GM12892 (cell line): Measurements from ENCODE around the gene CERS6.

Source experiments
- POLR2A ChIP-seq: IDR thresholded peaks from 2 replicates; pipeline ENCODE4 v1.6.1; 2011; ENCODE audit warnings: low read depth, low read length, control low read depth
- TAF1 ChIP-seq: IDR thresholded peaks from 2 replicates; pipeline ENCODE4 v1.6.1; 2011; ENCODE audit warnings: low read depth, mild to moderate bottlenecking, control low read depth, low read length, borderline replicate concordance

GRCh38 chr2:168562971-168563370 lies 106.9 kb downstream of the CERS6 start:
- no peak for TF ChIP-seq POLR2A
- TF ChIP-seq TAF1 = no peak
